HepG2 (cell line): ENCODE data around the gene HNRNPC. TPM values are rescaled to one million over a fixed set of nuclear protein-coding genes. Genes with fewer than 3 reads are reported as not detected.

Experiments
- BCLAF1 ChIP-seq: fragments of 450-650 bp; IDR thresholded peaks from 2 replicates; pipeline ENCODE4 v1.6.1; 2017; ENCODE audit warnings: mild to moderate bottlenecking
- HHEX ChIP-seq: IDR thresholded peaks from 2 replicates; pipeline ENCODE4 v1.6.1; 2016; ENCODE audit warnings: control low read depth
- JDP2 ChIP-seq: sonication (generic); formaldehyde crosslinking; IDR thresholded peaks from 2 replicates; pipeline ENCODE4 v1.8.1; 2022; ENCODE audit warnings: missing genetic modification reagents, borderline replicate concordance
- KDM3A ChIP-seq: IDR thresholded peaks from 2 replicates; pipeline ENCODE4 v1.6.1; 2018; ENCODE audit warnings: low read depth, missing compliant biosample characterization
- USF2 ChIP-seq, 2 experiments: sonication (generic) in 1 of 2; formaldehyde crosslinking in 1 of 2; IDR thresholded peaks; 2 replicates each; pipeline versions ENCODE4 v1.5.1 to v1.6.1; 2011 to 2020; ENCODE audit warnings: borderline replicate concordance in 1 of 2, low read depth in 1 of 2, low read length in 1 of 2, mild to moderate bottlenecking in 1 of 2, missing genetic modification reagents in 1 of 2, moderate library complexity in 1 of 2
- ZBTB43 ChIP-seq: sonication (generic); formaldehyde crosslinking; conservative IDR thresholded peaks from 2 replicates; pipeline ENCODE4 v1.4.0; 2020; ENCODE audit warnings: missing genetic modification reagents
- ZNF782 ChIP-seq: sonication (generic); formaldehyde crosslinking; IDR thresholded peaks from 2 replicates; pipeline ENCODE4 v1.4.0; 2020; ENCODE audit warnings: missing genetic modification reagents, mild to moderate bottlenecking, borderline replicate concordance
- polyA plus RNA-seq, 8 experiments: library from polyadenylated mRNA; depleted of rRNA in 3 of 8; stranded (reverse) in 7 of 8; unstranded in 1 of 8; fragments of >200 nt; fragmentation: Illumina TruSeq in 4 of 8; extraction: Trizol in 4 of 8; gene quantifications; 2 replicates each; pipeline versions ENCODE4 v1.2.1 to v1.2.3, GENCODE V29; 2011 to 2016; ENCODE audit warnings: low read depth in 4 of 8, missing spikeins in 1 of 8, mixed read lengths in 1 of 8; ENCODE audit not compliant: insufficient read depth in 1 of 8
- total RNA-seq, 5 experiments: library from RNA; depleted of rRNA; stranded (reverse); fragments of >200 nt; fragmentation: Illumina TruSeq; extraction: Trizol; gene quantifications; 2 replicates each; pipeline ENCODE4 v1.2.3, GENCODE V29; 2016; ENCODE audit warnings: low read depth in 1 of 5

The HNRNPC gene
- total and polyA plus RNA-seq, 2 of the 13 experiments (the other 11 are each of a cell fraction or from before 2014, with no cell fraction given), result 628 to 1,099 TPM

- TF ChIP-seq BCLAF1 (no peak), HHEX (CRISPR knock-in tag) (no peak), ZBTB43 (no peak), KDM3A (CRISPR knock-in tag) (no peak), JDP2 (no peak), USF2 (IDR thresholded peaks at IDR 0.05; ENCODE audit: low read depth, low read length) (no peak), USF2 (CRISPR knock-in tag; IDR thresholded peaks at IDR 0.05; ENCODE audit: borderline replicate concordance) (no peak), ZNF782 (no peak)
These were observed 9.4 kb upstream of the HNRNPC start (continued) for GRCh38 chr14:21278632-21279031.
